Stomach (tissue), 9 donors: ENCODE data around the gene IFITM10. TPM values are rescaled to one million over a fixed set of nuclear protein-coding genes. Genes with fewer than 3 reads are reported as not detected.
A peak's percentile ranks its signal among the peaks of the same experiment; 100 is the strongest.
"Not testable (repeated sequence)": the region's sequence is repeated elsewhere in the genome, so short reads cannot be mapped to it uniquely, and the experiment has no call there.

Source experiments
- DNase-seq, 2 donors: peaks; one replicate each; pipeline versions ENCODE4 v3.0.0 to v3.0.0-alpha.2; 2013 to 2019
- H3K27ac ChIP-seq, 5 donors: fragments of 200-600 bp in 4 of 5; sonication (generic) in 4 of 5; one replicate each; pipeline ENCODE4 v1.5.1; 2013 to 2019; ENCODE audit warnings: mild to moderate bottlenecking in 1 of 5, moderate library complexity in 1 of 5
- H3K27me3 ChIP-seq, 3 donors: fragments of 200-600 bp; sonication (generic); one replicate each; pipeline ENCODE4 v1.5.1; 2017 to 2019; ENCODE audit warnings: mixed run types in 1 of 3
- H3K36me3 ChIP-seq, 4 donors: fragments of 200-600 bp; sonication (generic); 1 replicate in 3 of 4; 2 replicates in 1 of 4; pipeline ENCODE4 v1.5.1; 2016 to 2019
- H3K4me1 ChIP-seq, 4 donors: fragments of 200-600 bp; sonication (generic); one replicate each; pipeline ENCODE4 v1.5.1; 2016 to 2019
- H3K4me3 ChIP-seq, 4 donors: fragments of 200-600 bp; sonication (generic) in 3 of 4; one replicate each; pipeline ENCODE4 v1.5.1; 2016 to 2019; ENCODE audit warnings: mild to moderate bottlenecking in 1 of 4
- H3K9me3 ChIP-seq, 4 donors: fragments of 200-600 bp; sonication (generic); one replicate each; pipeline ENCODE4 v1.5.1; 2016 to 2019
- EP300 ChIP-seq: sonication (generic); formaldehyde crosslinking; IDR thresholded peaks from one replicate; pipeline ENCODE4 v1.6.1; 2017; ENCODE audit warnings: antibody characterized with exemption
- POLR2A ChIP-seq, 4 donors: fragments of 450-650 bp; IDR thresholded peaks; one replicate each; pipeline ENCODE4 v1.6.1; 2016; ENCODE audit warnings: antibody characterized with exemption in 4 of 4, control low read depth in 2 of 4, mild to moderate bottlenecking in 1 of 4, moderate library complexity in 1 of 4
- POLR2AphosphoS5 ChIP-seq, 3 donors: sonication (generic); formaldehyde crosslinking; IDR thresholded peaks; one replicate each; pipeline ENCODE4 v1.6.1; 2016; ENCODE audit warnings: antibody characterized with exemption in 3 of 3
- WGBS, 5 donors: extraction: QIAGEN DNeasy Blood & Tissue Kit in 3 of 5; methylation state at CpG; one replicate each; pipeline versions ENCODE4 v1.1.5 to v1.1.7; 2013 to 2018; 5-methylcytosine and 5-hydroxymethylcytosine counted together
- intact Hi-C: fragments of 100-400 bp; cut with DNase I; formaldehyde crosslinking; loops from one replicate; pipeline ENCODE4 v1.15.1; 2023; ENCODE audit warnings: low total_unique reads
- polyA plus RNA-seq, 3 donors: library from polyadenylated mRNA; stranded (reverse); fragments of 200-250 nt; gene quantifications; one replicate each; pipeline ENCODE4 v1.2.3, GENCODE V29; 2013
- total RNA-seq, 5 donors: library from RNA; depleted of rRNA; stranded (reverse); fragments of >200 nt; gene quantifications; one replicate each; pipeline versions ENCODE4 v1.1.0 to v1.2.3, GENCODE V29; 2014 to 2016
- TF ChIP-seq, protein P1 (sequence below), 7 experiments: fragments of 450-650 bp in 4 of 7; fragments of 200-600 bp in 3 of 7; sonication (generic) in 3 of 7; IDR thresholded peaks; one replicate each; pipeline ENCODE4 v1.5.1; 2016 to 2019; ENCODE audit warnings: antibody characterized with exemption in 7 of 7, control low read depth in 2 of 7, mild to moderate bottlenecking in 1 of 7
- donor health status: healthy with polysubstance abuse.
- donor health status: Bipolar disorder and iron deficiency.
- donor health status: healthy.

The IFITM10 gene
- total and polyA plus RNA-seq, 8 donors = 0.19 to 1.1 (median 0.84) TPM; not detected in 4

GRCh38 chr11:1770528-1770927 is 20.1 kb upstream of the IFITM10 start:
- H3K27me3 ChIP-seq = no peaks in the 10 kb centered on the region
- no peaks in the 10 kb centered on the region for H3K36me3 ChIP-seq
- peaks cover 10 to 31% (median 14%) of the 10 kb centered on the region in 4 donors for H3K4me1 ChIP-seq
- peak in 1 of 2 donors; percentile 23 for DNase-seq
- TF ChIP-seq, protein P1, sequence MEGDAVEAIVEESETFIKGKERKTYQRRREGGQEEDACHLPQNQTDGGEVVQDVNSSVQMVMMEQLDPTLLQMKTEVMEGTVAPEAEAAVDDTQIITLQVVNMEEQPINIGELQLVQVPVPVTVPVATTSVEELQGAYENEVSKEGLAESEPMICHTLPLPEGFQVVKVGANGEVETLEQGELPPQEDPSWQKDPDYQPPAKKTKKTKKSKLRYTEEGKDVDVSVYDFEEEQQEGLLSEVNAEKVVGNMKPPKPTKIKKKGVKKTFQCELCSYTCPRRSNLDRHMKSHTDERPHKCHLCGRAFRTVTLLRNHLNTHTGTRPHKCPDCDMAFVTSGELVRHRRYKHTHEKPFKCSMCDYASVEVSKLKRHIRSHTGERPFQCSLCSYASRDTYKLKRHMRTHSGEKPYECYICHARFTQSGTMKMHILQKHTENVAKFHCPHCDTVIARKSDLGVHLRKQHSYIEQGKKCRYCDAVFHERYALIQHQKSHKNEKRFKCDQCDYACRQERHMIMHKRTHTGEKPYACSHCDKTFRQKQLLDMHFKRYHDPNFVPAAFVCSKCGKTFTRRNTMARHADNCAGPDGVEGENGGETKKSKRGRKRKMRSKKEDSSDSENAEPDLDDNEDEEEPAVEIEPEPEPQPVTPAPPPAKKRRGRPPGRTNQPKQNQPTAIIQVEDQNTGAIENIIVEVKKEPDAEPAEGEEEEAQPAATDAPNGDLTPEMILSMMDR (IDR thresholded peaks at IDR 0.05) = no peak
- TF ChIP-seq EP300 (no peak), POLR2AphosphoS5 (IDR thresholded peaks at IDR 0.05) (no peak), POLR2A (IDR thresholded peaks at IDR 0.05) (no peak)
- intact Hi-C loops = no loop called here
- H3K4me3 ChIP-seq = no peak overlapping the region
- WGBS, 5 donors = 65 to 79% (median 68%) methylated on average over 5 of the region's 5 CpGs
- H3K27ac ChIP-seq = peak overlapping the region in 2 of 5 donors; percentile 61 to 80
- no peaks in the 10 kb centered on the region for H3K9me3 ChIP-seq

DNA sequence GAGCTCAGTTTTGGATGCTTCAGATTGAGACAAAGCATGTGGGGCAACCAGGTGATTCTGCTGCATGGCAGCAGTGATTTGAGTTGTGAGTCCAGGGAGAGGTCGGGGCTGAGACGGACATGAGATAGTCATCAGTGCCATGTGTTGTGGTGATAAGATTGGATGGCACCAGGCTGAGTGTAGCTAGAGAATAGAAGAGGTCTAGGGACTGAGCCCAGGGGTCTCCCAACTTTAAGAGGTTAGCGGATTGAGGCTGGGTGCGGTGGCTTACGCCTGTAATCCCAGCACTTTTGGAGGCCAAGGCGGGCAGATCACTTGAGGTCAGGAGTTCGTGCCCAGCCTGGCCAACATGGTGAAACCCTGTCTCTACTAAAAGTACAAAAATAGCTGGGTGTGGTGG is 19.7 kb upstream of the IFITM10 start:
- no peak for TF ChIP-seq POLR2A (IDR thresholded peaks at IDR 0.05)
- TF ChIP-seq, protein P1 (IDR thresholded peaks at IDR 0.05) = no peak
- TF ChIP-seq EP300 = no peak
- no peak for TF ChIP-seq POLR2AphosphoS5 (IDR thresholded peaks at IDR 0.05)
- peak in 1 of 2 donors; percentile 5 for DNase-seq
- 81 to 96% (median 94%) methylated on average over 7 of the region's 7 CpGs for WGBS, 5 donors
- Histone ChIP-seq H3K4me1 (peaks cover 10 to 31% (median 14%) of the 10 kb centered on the region in 4 donors), H3K4me3 (no peak overlapping the region), H3K9me3 (no peaks in the 10 kb centered on the region), H3K27ac (no peak overlapping the region), H3K27me3 (no peaks in the 10 kb centered on the region), H3K36me3 (no peaks in the 10 kb centered on the region)
- intact Hi-C loops = no loop called here

DNA sequence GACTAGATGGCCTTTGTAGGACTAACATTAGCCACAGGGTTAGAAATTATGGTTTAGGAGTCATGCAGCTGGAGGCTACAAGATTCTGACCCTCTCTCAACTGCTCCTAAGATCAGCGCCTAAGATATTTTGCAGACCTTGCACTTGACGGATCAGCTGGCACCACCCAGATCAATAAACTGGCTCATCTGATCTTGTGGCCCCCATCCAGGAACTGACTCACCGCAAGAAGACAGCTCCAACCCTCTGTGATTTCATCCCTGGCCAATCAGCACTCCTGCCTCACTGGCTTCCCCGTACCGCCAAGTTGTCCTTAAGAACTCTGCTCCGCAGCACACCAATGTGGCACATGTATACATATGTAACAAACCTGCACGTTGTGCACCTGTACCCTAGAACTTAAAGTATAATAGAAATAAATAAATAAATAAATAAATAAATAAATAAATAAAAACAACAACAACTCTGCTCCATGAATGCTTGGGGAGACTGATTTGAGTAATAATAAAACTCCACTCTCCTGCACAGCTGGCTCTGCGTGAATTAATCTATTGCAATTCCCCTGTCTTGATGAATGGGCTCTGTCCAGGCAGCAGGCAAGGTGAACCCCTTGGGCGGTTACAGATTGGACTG is 19.0 kb upstream of the IFITM10 start:
- H3K27ac ChIP-seq, H3K4me3 ChIP-seq, H3K36me3 ChIP-seq, intact Hi-C loops, H3K9me3 ChIP-seq, H3K27me3 ChIP-seq: not testable (repeated sequence)
- WGBS, 5 donors = 73 to 90% (median 87%) methylated on average over 9 of the region's 9 CpGs
- DNase-seq = peak in 1 of 2 donors; percentile 23
- H3K4me1 ChIP-seq = peaks cover 10 to 34% (median 16%) of the 10 kb centered on the region in 4 donors

GRCh38 chr11:1768141-1768469 is 17.7 kb upstream of the IFITM10 start:
- DNase-seq = no peak
- 60 to 81% (median 73%) methylated on average over 3 to 7 of the region's 7 CpGs for WGBS, 5 donors
- Histone ChIP-seq H3K4me3 (no peak overlapping the region), H3K36me3 (no peaks in the 10 kb centered on the region), H3K9me3 (no peaks in the 10 kb centered on the region), H3K4me1 (peaks cover 10 to 26% (median 20%) of the 10 kb centered on the region in 4 donors), H3K27ac (no peak overlapping the region), H3K27me3 (no peaks in the 10 kb centered on the region)
- intact Hi-C loops = no loop called here
- TF ChIP-seq, protein P1 (IDR thresholded peaks at IDR 0.05) = no peak
- TF ChIP-seq EP300 (no peak), POLR2A (IDR thresholded peaks at IDR 0.05) (no peak), POLR2AphosphoS5 (IDR thresholded peaks at IDR 0.05) (no peak)

- peaks cover 9 to 26% (median 20%) of the 10 kb centered on the region in 4 donors for H3K4me1 ChIP-seq
- no peak overlapping the region for H3K27ac ChIP-seq
- 85 to 90% (median 89%) methylated on average over 16 to 19 of the region's 19 CpGs for WGBS, 5 donors
- no peaks in the 10 kb centered on the region for H3K9me3 ChIP-seq
- intact Hi-C loops = no loop called here
- peak in 1 of 2 donors; percentile 15 for DNase-seq
- TF ChIP-seq POLR2AphosphoS5 (IDR thresholded peaks at IDR 0.05) = no peak
- no peak for TF ChIP-seq POLR2A (IDR thresholded peaks at IDR 0.05)
- TF ChIP-seq, protein P1 (IDR thresholded peaks at IDR 0.05) = no peak
- TF ChIP-seq EP300 = no peak
- H3K36me3 ChIP-seq = no peaks in the 10 kb centered on the region
- H3K27me3 ChIP-seq = no peaks in the 10 kb centered on the region
- no peak overlapping the region for H3K4me3 ChIP-seq
These were observed 17.2 kb upstream of the IFITM10 start for GRCh38 chr11:1767399-1768140.
